Measurements from ENCODE around the gene IQGAP3.

- TF ChIP-seq POLR2A (IDR thresholded peaks at IDR 0.05): no peak
- no peak for TF ChIP-seq CTCF (IDR thresholded peaks at IDR 0.05)
These were observed 76.8 kb downstream of the IQGAP3 start for GRCh38 chr1:156495401-156496140.

Data from ovary (tissue), 3 donors.